ENCODE measurements around the gene BRIP1. TPM values are rescaled to one million over a fixed set of nuclear protein-coding genes. Genes with fewer than 3 reads are reported as not detected.

Gene BRIP1
- total and polyA plus RNA-seq, 9 of the 15 experiments (the other 6 are each of a cell fraction or from before 2014, with no cell fraction given): 2.4 to 17.5 (median 11.2) TPM

DNA sequence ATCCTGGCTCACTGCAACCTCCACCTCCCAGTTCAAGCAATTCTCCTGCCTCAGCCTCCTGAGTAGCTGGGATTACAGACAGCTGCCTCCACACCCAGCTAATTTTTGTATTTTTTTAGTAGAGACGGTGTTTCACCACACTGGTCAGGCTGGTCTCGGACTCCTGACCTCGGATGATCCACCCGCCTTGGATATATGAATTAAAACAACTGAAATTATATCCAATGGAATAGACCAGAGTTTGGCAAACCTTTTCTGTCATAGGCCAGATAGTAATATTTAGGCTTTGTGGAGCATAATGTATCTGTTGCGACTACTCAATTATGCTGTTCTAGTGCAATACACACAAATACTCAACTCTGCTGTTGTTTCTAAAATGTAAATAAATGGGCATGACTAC lies 178.5 kb downstream of the BRIP1 start:
- ATAC-seq: no peak
- no peak for TF ChIP-seq ZNF77 (CRISPR knock-in tag; IDR thresholded peaks at IDR 0.05)
- peak; percentile 19 for TF ChIP-seq EWSR1 (IDR thresholded peaks at IDR 0.05; ENCODE audit: borderline replicate concordance, low read depth, partially characterized antibody)
- TF ChIP-seq, protein P1, sequence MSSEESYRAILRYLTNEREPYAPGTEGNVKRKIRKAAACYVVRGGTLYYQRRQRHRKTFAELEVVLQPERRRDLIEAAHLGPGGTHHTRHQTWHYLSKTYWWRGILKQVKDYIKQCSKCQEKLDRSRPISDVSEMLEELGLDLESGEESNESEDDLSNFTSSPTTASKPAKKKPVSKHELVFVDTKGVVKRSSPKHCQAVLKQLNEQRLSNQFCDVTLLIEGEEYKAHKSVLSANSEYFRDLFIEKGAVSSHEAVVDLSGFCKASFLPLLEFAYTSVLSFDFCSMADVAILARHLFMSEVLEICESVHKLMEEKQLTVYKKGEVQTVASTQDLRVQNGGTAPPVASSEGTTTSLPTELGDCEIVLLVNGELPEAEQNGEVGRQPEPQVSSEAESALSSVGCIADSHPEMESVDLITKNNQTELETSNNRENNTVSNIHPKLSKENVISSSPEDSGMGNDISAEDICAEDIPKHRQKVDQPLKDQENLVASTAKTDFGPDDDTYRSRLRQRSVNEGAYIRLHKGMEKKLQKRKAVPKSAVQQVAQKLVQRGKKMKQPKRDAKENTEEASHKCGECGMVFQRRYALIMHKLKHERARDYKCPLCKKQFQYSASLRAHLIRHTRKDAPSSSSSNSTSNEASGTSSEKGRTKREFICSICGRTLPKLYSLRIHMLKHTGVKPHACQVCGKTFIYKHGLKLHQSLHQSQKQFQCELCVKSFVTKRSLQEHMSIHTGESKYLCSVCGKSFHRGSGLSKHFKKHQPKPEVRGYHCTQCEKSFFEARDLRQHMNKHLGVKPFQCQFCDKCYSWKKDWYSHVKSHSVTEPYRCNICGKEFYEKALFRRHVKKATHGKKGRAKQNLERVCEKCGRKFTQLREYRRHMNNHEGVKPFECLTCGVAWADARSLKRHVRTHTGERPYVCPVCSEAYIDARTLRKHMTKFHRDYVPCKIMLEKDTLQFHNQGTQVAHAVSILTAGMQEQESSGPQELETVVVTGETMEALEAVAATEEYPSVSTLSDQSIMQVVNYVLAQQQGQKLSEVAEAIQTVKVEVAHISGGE (CRISPR knock-in tag; IDR thresholded peaks at IDR 0.05): peak in 1 of 3 experiments; percentile 94; a peak in 2 of 6 replicates
- TF ChIP-seq RAD51 (IDR thresholded peaks at IDR 0.05; ENCODE audit: borderline replicate concordance, low read depth): no peak
- no peak overlapping the region for H3K4me3 ChIP-seq
- intact Hi-C loops (cut with micrococcal nuclease) (no loop called here), in situ Hi-C loops (cut with MboI) (no loop called here)
- H3K27ac ChIP-seq (ENCODE audit: extremely low read depth, low read depth, low read length): no peak overlapping the region
- H3K9me3 ChIP-seq (replicated peaks; ENCODE audit: control insufficient read depth, insufficient read depth, low read depth, low read length): no peaks in the 10 kb centered on the region
- ChIA-PET CTCF (ENCODE audit: low intra/inter-chr PET ratio) (no interaction called here), POLR2A (no interaction called here)
- no peak overlapping the region for H2AFZ ChIP-seq (ENCODE audit: low read depth, low read length)
- H3K4me2 ChIP-seq (ENCODE audit: insufficient read depth, low read length): no peak overlapping the region
- no peaks in the 10 kb centered on the region for H3K27me3 ChIP-seq (ENCODE audit: control insufficient read depth in 2 of 2, insufficient read depth in 2 of 2, low read length in 2 of 2)
- BruUV-seq (replicated peaks): no TSS peak
- H3K36me3 ChIP-seq (ENCODE audit: control insufficient read depth, insufficient read depth, low read length): peaks cover 18% of the 10 kb centered on the region; the same call in 1 of the 3 replicates
- WGBS (ENCODE audit: insufficient coverage, low coverage, missing lambda C conversion rate): 93% methylated on average over 5 of the region's 5 CpGs
- H3K4me1 ChIP-seq (replicated peaks in 1 of 2; ENCODE audit: control insufficient read depth in 2 of 2, insufficient read depth in 2 of 2, low read length in 2 of 2): no peaks in the 10 kb centered on the region
- no peak overlapping the region for H3K9ac ChIP-seq (ENCODE audit: insufficient read depth in 1 of 2, low read depth in 2 of 2, low read length in 2 of 2)
- FAIRE-seq: no peak
- H3K9me1 ChIP-seq (ENCODE audit: control insufficient read depth, insufficient read depth, low read length): no peaks in the 10 kb centered on the region
- H3K79me2 ChIP-seq (ENCODE audit: control insufficient read depth, insufficient read depth, low read length): no peaks in the 10 kb centered on the region
- no peaks in the 10 kb centered on the region for H4K20me1 ChIP-seq (replicated peaks; ENCODE audit: control insufficient read depth, insufficient read depth, low read length)
- no peak for DNase-seq (ENCODE audit: extremely low read depth in 1 of 4, low spot score in 3 of 4)
